Measurements from ENCODE around the gene FREM1.

- TF ChIP-seq, protein P1, sequence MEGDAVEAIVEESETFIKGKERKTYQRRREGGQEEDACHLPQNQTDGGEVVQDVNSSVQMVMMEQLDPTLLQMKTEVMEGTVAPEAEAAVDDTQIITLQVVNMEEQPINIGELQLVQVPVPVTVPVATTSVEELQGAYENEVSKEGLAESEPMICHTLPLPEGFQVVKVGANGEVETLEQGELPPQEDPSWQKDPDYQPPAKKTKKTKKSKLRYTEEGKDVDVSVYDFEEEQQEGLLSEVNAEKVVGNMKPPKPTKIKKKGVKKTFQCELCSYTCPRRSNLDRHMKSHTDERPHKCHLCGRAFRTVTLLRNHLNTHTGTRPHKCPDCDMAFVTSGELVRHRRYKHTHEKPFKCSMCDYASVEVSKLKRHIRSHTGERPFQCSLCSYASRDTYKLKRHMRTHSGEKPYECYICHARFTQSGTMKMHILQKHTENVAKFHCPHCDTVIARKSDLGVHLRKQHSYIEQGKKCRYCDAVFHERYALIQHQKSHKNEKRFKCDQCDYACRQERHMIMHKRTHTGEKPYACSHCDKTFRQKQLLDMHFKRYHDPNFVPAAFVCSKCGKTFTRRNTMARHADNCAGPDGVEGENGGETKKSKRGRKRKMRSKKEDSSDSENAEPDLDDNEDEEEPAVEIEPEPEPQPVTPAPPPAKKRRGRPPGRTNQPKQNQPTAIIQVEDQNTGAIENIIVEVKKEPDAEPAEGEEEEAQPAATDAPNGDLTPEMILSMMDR (IDR thresholded peaks at IDR 0.05 in 8 of 11, conservative IDR thresholded peaks at IDR 0.05 in 3 of 11) = no peak
- TF ChIP-seq POLR2AphosphoS5 (IDR thresholded peaks at IDR 0.05) = no peak
Measured at GRCh38 chr9:14797435-14797834, 112.8 kb downstream of the FREM1 start.

All from spleen (tissue), 7 donors.